ENCODE results near the gene DGCR2.

DGCR2 gene

DNA sequence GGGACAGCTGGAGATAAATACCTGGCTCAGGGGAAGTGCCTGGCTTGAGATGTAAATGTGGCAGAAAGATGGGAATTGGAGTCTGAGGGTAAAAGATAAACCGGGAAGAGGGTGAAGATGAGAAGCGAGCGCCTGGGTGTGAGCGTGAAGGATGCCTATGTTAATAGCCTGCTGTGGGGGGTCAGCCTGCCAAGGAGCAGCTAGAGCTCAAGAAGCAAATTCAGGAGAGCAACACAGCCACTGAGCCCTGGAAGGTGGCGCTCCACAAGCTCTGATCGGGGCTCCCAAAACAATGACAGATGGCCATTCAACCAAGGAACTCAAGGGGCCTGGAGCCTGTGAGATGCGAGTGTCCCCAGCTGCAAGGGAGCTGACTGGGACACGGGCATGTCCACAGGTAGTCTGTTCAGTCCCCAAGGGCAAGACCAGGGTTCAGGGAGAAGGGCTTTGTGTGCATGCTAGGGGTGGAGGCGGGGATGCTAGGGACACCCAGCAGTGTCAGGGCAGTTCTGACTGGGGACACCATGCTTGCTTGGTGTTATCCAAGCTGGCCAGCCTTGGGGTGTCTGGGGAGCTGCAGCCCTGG, 25.1 kb upstream of the DGCR2 start:
- DNase-seq (ENCODE audit: low read depth in 2 of 2, low spot score in 1 of 2) = no peak

DNA sequence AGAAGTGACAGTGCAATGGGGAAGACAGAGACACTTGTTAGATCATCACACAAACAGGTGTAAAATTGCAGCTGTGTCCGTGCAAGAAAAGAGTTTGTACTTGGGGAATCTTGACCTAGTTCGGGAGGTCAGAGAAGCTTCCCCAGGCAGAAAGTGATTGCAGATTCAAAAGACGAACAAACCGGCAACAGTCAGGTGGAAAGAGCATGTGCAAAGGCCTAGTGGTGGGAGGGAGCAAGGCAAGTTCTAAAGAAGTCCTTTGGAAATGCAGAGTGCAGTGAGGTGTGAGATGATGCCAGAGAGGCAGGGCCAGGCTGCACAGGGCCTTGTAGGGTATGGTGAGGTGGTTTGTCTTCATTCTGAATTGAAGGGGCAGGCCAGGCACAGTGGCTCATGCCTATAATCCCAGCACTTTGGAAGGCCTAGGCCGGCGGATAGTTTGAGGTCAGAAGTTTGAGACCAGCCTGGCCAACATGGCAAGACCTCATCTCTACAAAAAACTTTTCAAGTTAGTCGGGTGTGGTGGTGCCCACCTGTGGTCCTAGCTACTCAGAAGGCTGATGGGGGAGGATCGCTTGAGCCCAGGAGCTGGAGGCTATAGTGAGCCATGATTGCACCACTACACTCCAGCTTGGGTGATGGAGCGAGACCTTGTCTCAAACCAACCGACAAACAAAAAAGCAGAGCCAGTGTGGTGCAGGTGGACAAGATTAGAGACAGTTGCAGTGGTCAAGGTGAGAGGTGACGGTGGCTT, 24.2 kb upstream of the DGCR2 start:
- no peak for DNase-seq (ENCODE audit: low read depth in 2 of 2, low spot score in 1 of 2)

DNA sequence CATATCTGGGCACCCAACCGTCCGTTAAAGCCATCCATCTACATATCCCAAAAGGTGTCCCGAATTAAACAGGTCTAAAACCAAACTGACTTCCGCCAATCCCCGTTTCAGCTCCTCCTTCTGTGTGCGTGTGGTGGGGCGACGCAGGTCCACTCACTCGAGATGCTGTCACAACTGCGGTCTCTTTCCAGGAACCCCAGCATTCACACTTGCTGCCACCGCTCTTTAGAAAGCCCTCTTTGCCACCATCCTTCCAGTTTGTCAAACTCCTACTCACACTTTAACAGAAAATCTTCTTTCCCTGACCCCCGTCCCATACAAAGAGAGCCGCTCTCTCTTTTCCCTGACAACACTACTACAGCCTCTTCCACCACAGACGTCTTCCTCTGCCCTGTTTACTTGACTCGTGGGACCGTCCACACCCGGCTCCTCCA, 21.8 kb upstream of the DGCR2 start:
- no peak for DNase-seq (ENCODE audit: low read depth in 2 of 2, low spot score in 1 of 2)

DNA sequence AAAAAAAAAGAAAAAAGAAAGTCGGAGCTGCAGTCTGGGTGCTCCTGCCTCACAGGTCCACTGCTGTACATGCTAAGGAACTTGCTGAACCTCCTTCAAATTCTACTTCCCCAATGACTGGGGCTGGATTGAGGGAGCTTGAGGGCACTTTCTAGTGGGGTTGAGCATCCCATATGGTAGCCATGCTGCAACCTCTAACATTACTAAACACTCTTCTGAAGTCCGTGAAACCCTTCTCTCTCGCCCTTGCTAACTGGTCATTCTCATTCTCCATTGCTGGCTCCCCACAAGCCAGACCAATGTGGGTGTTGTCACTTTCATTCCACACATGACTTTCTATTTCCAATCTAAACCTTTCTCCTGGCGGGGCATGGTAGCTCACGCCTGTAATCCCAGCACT, 21.0 kb upstream of the DGCR2 start:
- DNase-seq (ENCODE audit: low read depth in 2 of 2, low spot score in 1 of 2) = no peak

DNA sequence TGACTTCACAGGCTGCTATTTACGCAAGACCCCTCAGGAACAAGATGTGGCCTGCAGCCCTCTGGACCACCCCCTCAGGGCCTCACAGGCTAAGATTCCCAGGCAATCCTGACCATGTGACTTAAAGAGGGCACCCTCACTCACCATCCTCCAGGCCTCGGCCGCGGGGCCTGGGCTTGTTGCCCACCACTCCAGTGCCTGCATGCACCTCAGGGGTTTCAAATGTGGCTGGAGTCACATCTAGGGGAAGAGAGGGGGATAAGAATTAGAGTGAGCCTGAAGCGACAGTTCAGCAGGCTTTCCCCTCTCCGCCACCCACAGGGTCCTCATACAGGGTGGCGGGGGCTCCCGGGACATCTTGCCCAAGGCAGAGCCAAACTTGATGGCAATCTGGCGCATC, 20.2 kb upstream of the DGCR2 start:
- no peak for DNase-seq (ENCODE audit: low read depth in 2 of 2, low spot score in 1 of 2)

DNA sequence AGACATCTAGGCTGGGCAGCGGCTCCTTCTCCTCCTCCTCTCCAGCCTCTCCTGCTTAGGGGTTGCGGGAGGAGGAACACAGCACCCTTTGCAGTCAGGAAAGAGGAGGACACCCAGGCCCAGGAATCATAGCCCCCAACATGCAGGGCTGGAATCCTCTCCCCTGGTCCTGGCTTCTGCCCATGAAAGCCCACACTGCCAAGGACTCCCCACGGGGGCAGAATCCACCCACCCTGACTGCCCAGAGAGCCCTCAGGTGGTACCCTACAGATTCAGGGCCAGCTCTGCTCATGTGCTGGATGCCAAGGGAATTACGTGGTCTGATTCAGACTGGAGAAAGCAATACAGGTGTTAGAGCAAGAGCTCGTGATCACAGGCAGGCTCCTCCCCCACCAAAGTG, 17.8 kb upstream of the DGCR2 start:
- no peak for DNase-seq (ENCODE audit: low read depth in 2 of 2, low spot score in 1 of 2)

DNA sequence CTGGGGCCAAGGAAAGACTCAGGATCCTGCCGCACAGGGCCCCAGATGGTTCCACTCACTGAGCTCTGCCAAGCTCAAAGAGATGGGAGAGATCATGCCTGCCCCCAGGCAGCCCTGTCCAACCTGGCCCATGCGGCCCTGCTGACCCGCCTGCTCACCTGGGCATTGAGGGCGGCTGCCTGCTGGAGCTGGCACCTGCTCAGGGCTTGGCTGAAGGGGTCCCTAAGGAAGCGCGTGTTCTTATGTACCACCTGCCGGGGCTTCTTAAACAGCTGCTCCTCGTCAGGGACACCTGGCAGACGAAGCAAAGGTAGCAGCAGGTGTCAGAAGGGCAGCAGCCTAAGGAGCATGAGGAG, 16.8 kb upstream of the DGCR2 start:
- DNase-seq (ENCODE audit: low read depth in 2 of 2, low spot score in 1 of 2) = no peak

DNA sequence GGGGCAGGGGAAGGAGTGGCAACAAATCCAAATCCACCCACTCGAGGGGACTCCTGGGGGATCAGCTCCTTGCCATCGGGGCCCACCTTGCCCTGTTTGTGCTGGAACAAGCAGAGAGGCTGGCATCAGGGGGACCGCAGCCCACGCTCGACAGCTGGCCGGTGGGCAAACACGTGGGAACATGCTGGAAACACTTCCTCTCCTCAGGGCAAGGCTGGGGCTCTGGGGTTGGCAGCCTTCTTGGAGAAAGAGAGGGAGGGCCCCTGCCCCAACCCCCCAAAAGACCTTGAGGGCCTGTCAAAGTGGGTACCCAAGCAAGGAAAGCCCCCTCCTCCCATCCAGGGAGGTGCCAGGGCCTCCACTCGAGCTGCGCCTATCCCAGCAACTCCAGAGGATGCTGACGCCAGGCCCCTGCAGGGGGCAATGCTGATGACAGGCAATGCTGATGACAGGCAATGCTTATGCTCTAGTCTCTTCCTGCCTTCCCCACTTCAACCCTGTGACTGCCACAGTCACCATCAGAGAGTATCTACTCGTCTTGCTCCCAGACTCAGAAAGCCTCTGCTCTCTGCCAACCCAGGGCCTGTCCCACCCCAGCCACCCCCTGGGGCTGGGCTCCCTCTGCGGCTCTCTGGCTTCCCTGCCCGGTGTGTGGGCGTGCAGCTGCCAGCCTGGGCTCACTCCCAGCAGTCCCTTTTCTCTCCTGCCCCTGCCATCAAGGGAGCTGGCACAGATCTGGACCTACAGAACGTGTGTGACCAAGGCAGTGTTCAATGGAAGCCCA, 16.2 kb upstream of the DGCR2 start:
- no peak for DNase-seq (ENCODE audit: low read depth in 2 of 2, low spot score in 1 of 2)

DNA sequence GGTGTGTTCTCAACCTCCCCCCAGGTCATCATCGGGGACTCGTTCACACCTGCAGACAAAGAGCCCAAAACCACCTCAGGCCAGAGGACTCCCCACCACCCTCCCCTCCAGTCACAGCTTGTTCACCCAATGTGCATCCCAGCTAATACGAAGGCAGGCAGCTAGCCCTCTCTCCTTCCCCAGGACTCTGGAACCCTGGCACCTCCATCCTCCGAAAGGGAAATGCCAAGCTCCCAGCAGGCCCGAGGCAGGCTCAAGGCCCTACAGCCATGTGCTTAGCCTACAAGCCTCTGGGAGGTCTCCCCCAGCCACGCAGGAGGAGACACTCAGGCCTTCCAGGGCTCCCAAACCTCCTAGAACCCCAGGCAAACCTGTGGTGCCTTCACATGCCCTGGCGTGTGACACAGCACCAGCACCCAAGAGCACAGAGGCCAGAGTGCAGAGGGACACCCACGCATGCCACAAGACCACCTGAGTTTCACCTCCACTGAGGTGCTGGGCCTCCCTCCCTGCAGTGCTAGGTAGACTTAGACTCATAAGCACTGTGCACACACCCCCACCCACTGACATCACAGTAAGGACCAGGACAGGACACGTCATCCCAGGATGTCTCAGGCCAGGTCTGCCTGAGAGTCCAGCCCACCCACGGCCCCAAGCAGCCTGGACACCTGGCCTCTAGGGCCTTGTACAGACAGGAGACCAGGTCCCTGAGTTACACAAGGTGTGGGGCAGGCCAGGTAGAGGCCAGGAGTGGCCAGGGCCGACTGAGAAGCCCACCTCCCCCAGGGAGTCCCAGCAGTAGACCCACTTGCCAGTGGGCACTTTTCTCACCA, 15.4 kb upstream of the DGCR2 start:
- no peak for DNase-seq (ENCODE audit: low read depth in 2 of 2, low spot score in 1 of 2)

DNA sequence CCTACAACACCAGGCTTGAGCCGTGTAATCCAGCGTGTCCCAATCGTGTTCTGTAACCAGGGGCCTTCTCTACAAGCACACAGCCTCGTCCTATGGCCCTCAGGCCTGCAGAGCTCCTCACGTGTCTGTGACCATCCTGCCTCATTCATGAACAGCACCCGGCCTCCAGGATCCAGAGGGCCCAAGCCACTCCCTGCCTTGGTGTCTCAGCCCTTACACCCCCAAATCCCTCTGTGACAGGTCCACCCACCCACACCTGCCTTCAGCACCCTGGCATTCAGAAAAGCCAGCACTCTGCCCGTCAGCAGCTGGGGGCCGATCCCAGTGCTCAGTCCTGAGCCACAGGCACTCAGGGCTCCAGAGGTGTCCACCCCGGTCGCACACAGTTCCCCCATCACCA, 14.7 kb upstream of the DGCR2 start:
- no peak for DNase-seq (ENCODE audit: low read depth in 2 of 2, low spot score in 1 of 2)

DNA sequence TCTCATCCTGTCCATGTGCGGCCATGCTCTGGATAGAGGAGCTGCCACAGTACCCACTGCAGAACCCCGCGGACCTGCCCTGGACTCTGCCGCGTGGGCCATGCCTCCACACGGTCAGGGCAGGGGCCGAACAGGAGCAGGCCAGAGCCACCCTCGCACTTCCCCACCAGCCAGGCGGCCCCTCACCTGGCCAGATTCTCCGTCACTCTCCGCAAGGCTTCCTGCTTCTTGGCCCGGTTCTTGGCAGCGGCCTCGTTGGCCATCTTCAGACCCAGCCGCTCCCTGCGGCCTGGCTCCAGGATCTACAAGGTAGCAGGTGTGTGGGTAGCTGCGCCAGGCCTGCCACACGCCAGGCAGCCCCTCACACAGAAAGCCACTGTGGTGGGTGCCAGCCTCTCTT, 12.7 kb upstream of the DGCR2 start:
- DNase-seq (ENCODE audit: low read depth in 2 of 2, low spot score in 1 of 2) = no peak

DNA sequence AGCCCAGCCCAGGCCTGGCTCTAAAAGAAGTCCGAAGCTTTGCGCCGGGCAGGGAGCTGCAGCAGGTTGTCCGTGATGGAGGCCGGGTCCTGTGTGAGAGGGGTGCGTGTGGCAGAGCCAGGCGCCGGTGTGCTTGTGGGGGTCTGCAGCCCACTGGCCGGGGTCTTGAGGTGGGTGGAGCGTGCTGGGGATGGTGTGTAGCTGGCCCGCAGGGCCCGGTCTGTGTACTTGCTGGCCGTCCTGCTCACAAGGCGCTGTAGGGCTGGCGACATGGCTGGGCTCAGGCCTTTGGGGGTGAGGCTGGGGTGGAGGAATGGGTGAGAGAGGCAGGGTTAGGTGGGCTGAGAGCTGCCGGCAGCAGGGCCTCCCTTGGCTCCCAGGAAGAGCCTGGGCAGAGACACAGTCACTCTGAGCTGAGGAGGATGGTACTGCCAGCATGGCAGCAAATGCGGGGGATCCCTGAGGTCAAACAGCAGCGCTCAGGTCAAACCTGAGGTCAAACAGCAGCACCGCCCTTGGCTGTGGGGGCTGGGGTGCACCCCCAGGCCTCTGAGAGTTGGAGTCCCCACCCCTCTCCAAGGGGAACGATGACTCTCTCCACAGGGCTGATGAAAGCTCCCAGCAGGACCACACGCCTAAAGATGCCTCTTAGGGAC, 12.1 kb upstream of the DGCR2 start:
- DNase-seq (ENCODE audit: low read depth in 2 of 2, low spot score in 1 of 2) = no peak

DNA sequence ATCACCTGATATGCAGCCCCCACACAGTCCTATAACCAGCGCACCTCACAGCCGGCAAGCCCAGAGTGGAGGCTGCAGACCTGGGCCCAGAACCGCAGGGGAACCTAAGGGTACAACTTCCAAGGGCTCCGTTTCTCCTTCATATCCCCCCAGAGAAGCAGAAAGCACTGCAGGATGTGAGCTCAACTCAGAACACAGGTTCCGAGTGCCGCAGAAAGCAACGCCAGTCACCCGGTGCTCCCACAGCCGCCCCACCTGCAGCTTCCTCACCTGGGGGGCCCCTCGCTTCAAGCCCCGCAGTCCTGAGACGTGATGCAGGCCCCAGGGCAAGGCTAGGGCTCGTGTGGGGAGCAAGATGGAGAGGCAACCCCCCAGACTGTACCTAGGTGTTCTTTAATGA, 11.3 kb upstream of the DGCR2 start:
- no peak for DNase-seq (ENCODE audit: low read depth in 2 of 2, low spot score in 1 of 2)

DNA sequence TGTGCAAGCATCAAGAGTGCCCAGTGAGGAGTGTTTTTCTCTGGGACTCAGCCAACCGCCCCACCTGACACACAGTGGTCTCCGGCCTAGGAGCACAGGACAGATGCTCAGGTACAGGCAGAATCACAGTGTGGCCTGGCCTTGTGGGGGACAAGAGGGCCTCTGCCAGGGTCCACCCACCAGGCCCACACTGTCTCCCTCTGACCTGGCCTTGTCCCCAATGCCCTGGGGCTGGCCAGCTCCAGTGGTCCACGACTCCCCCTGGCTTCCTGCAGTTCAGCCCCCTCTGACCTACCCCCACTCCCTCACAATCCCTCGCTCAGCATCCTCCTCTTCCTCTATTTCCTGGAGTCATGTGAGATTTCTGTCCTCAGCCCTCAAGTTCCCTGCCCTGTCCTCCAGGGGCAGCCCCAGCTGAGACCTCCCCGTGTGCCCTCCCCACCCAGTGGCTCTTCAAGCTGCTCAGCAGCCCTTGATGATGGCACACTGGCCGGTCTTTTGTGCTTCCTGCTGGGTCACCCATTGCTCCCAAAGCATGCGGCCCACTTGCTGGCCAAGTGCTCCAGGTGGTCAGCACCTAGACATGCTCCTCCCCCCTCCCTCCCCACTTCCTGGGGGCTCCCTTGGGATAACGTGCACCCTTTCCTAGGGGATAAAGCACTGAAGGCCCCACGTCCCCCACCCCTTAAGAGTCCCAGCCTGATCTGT, 10.6 kb upstream of the DGCR2 start:
- DNase-seq (ENCODE audit: low read depth in 2 of 2, low spot score in 1 of 2) = no peak

DNA sequence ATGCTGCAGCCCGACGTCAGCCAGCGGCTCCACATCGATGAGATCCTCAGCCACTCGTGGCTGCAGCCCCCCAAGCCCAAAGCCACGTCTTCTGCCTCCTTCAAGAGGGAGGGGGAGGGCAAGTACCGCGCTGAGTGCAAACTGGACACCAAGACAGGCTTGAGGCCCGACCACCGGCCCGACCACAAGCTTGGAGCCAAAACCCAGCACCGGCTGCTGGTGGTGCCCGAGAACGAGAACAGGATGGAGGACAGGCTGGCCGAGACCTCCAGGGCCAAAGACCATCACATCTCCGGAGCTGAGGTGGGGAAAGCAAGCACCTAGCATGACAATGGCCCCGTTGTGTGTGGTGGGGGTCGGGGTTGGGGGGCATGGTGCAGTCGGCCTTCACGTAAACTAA, 9.9 kb upstream of the DGCR2 start:
- DNase-seq (ENCODE audit: low read depth in 2 of 2, low spot score in 1 of 2) = no peak

DNA sequence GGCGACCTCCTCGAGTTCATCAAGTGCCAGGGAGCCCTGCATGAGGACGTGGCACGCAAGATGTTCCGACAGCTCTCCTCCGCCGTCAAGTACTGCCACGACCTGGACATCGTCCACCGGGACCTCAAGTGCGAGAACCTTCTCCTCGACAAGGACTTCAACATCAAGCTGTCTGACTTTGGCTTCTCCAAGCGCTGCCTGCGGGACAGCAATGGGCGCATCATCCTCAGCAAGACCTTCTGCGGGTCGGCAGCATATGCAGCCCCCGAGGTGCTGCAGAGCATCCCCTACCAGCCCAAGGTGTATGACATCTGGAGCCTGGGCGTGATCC, 9.4 kb upstream of the DGCR2 start:
- DNase-seq (ENCODE audit: low read depth in 2 of 2, low spot score in 1 of 2) = no peak

DNA sequence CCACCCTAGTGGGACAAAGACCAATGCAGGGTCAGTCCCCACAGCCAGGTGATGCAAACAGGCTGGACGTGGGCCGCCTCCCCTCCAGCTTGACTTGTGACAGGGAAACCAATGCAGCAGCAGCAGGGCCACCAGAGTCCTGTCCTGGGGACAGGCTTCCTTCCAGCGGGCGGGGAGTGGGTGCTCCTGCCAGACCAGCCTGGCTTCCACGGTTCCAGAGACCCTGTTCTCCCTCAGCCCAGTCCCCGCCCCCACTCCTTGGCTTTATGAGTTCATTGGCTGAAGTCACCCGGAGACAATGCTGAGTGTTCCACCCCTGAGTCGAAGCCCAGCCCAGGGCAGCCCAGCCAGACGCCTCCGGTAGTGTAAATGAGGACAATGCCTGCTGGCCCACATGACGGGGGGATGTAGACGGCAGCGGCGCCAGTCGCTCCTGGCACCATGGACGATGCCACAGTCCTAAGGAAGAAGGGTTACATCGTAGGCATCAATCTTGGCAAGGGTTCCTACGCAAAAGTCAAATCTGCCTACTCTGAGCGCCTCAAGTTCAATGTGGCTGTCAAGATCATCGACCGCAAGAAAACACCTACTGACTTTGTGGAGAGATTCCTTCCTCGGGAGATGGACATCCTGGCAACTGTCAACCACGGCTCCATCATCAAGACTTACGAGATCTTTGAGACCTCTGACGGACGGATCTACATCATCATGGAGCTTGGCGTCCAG, 8.9 kb upstream of the DGCR2 start, which contains the start of gene TSSK2:
TSSK2 (plus strand) TSS at position 350 of the 726 bp plus-strand sequence; CDS start at position 442, 92 bp downstream.
- no peak for DNase-seq (ENCODE audit: low read depth in 2 of 2, low spot score in 1 of 2)

DNA sequence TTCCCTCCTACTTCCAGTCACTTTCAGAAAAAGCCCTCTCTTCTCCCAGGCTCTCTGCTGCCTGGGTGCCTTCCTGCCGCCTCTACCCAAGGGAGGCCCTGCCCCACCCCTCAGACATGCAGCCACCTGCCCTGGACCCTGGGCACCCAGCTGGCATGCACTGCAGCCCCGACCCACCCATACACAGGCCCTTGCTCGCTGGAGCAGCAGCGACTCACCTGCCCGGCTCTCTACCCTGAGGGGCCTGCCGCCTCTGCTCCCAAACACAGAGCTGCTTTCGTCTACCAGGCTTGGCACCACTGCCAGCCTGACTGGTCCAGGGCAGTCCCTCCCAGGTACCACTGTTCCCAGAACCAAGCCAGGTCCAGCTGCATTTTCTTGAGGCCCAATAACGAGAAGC, 7.7 kb upstream of the DGCR2 start:
- no peak for DNase-seq (ENCODE audit: low read depth in 2 of 2, low spot score in 1 of 2)

DNA sequence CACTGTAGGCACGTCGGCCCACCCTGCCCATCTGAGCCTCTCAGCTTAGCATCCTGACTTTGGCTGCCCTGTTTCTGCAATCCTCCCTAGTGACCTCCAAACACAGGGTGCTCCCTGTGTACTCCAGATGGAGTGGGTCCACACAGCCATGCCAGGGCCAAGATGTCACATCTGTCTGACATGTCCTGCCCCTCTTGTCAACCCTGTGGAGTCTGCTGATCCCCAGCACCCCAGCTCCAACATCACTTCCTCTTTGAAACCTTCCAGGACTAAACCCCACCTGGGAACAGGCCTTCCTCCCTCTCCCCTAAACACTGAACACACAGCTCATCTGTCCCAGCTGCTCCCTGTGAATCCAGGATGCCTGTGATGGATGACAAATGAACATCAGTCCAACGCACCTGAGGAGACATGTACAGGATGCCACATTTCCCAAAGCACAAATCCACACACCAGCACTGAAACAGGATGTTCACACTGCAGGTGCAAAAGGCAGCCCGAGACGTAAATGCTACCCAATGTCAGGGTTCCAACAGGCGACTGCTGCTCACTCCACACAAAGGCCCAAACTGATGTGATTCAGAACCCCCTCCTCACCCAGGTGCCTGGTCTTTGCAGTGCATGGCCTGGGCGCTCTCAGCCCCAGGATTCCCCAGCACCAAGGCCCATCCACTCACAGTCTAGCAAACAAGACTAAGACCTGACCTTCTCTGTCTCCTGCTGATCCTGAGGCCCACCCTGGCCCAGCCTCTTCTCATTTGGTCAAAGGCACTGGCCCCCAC, 6.9 kb upstream of the DGCR2 start:
- DNase-seq (ENCODE audit: low read depth in 2 of 2, low spot score in 1 of 2) = no peak

All from stimulated activated CD8-positive, alpha-beta memory T cell treated with anti-CD3 and anti-CD28 coated beads, Interleukin-4, amount 100 ng/mL, for 1 hour (primary cell).